MM.1S (cell line): Measurements from ENCODE around the gene CACNG8.

ENCODE experiments used
- CTCF ChIP-seq: fragments of 300-600 bp; sonication (generic); IDR thresholded peaks from 2 replicates; pipeline ENCODE4 v1.5.1; 2016; ENCODE audit warnings: antibody characterized with exemption, low read length, mixed read lengths
- EZH2 ChIP-seq: fragments of 300-600 bp; sonication (generic); optimal IDR thresholded peaks from 2 replicates; pipeline ENCODE3; 2017; ENCODE audit warnings: low read depth, mild to moderate bottlenecking, antibody characterized with exemption, low read length, mixed read lengths
- EZH2phosphoT487 ChIP-seq: fragments of 300-600 bp; sonication (generic); IDR thresholded peaks from 2 replicates; pipeline ENCODE4 v1.6.1; 2018; ENCODE audit warnings: antibody characterized with exemption, low read length

GRCh38 chr19:54002495-54003315, 40.0 kb downstream of the CACNG8 start:
- no peak for TF ChIP-seq CTCF
- no peak for TF ChIP-seq EZH2
- TF ChIP-seq EZH2phosphoT487 = no peak
